Endometrial microvascular endothelial cells (primary cell): ENCODE results near the gene IL34. TPM values are rescaled to one million over a fixed set of nuclear protein-coding genes. Genes with fewer than 3 reads are reported as not detected.
"Not testable (repeated sequence)": the region's sequence is repeated elsewhere in the genome, so short reads cannot be mapped to it uniquely, and the experiment has no call there.

Experiments used
- in situ Hi-C: cut with HindIII; loops from 2 replicates; pipeline ENCODE4 v1.10.0; 2017; ENCODE audit warnings: low sequenced_read_pairs, low pct_unique_long_range_greater_than_20kb; ENCODE audit errors: inconsistent ontology term
- total RNA-seq: library from RNA; depleted of rRNA; stranded (reverse); fragments of >200 nt; gene quantifications from one replicate; pipeline ENCODE4 v1.2.3, GENCODE V29; 2015; ENCODE audit errors: inconsistent ontology term

Gene IL34
- total RNA-seq, 1 donor from 2014 or later, result 1.2 TPM

- in situ Hi-C loops, result no loop called here
These were observed 18.7 kb upstream of the IL34 start for GRCh38 chr16:70627696-70628095.

GRCh38 chr16:70630960-70631745, 15.2 kb upstream of the IL34 start:
- in situ Hi-C loops, result no loop called here

- in situ Hi-C loops, result no loop called here
These were observed 14.1 kb upstream of the IL34 start for GRCh38 chr16:70632273-70632672.

- in situ Hi-C loops, result not testable (repeated sequence)
These were observed 12.7 kb upstream of the IL34 start for GRCh38 chr16:70633617-70634016.

GRCh38 chr16:70634861-70635260, 11.5 kb upstream of the IL34 start:
- in situ Hi-C loops, result no loop called here

- in situ Hi-C loops, result no loop called here
These were observed 10.9 kb upstream of the IL34 start for GRCh38 chr16:70635336-70636016.

GRCh38 chr16:70638814-70639792, 7.3 kb upstream of the IL34 start:
- in situ Hi-C loops, result no loop called here

- in situ Hi-C loops, result no loop called here
These were observed 3.7 kb upstream of the IL34 start for GRCh38 chr16:70642633-70643032.

- in situ Hi-C loops, result not testable (repeated sequence)
These were observed 3.1 kb upstream of the IL34 start for GRCh38 chr16:70643264-70643663.

GRCh38 chr16:70644763-70645597, 1.4 kb upstream of the IL34 start:
- in situ Hi-C loops, result no loop called here

- in situ Hi-C loops, result no loop called here
These were observed 1.3 kb downstream of the IL34 start for GRCh38 chr16:70647441-70648359.

GRCh38 chr16:70648606-70649005, 2.2 kb downstream of the IL34 start:
- in situ Hi-C loops, result no loop called here

- in situ Hi-C loops, result no loop called here
These were observed 2.9 kb downstream of the IL34 start for GRCh38 chr16:70649300-70649699.

GRCh38 chr16:70650216-70650615, 3.9 kb downstream of the IL34 start:
- in situ Hi-C loops, result no loop called here

- in situ Hi-C loops, result no loop called here
These were observed 5.2 kb downstream of the IL34 start for GRCh38 chr16:70651524-70651923.

- in situ Hi-C loops, result no loop called here
These were observed 6.0 kb downstream of the IL34 start for GRCh38 chr16:70652322-70652721.

- in situ Hi-C loops, result no loop called here
These were observed 7.0 kb downstream of the IL34 start for GRCh38 chr16:70653406-70653805.
